Activated T-cell treated with anti-CD3 and anti-CD28 coated beads, Interleukin-2, amount 50 U/mL, for 4 hours (primary cell): Measurements from ENCODE around the gene NUTM2A. TPM values are rescaled to one million over a fixed set of nuclear protein-coding genes. Genes with fewer than 3 reads are reported as not detected.
"Not testable (repeated sequence)": the region's sequence is repeated elsewhere in the genome, so short reads cannot be mapped to it uniquely, and the experiment has no call there.

Experiments used
- ATAC-seq, 2 donors: fragments of 200-7000 bp; cut with Tn5 transposase; one replicate each; pipeline ENCODE4 v1.10.0; 2021
- DNase-seq: peaks from one replicate; pipeline ENCODE4 v3.0.0-alpha.2; 2020
- H3K27me3 Mint-ChIP-seq: one replicate; pipeline ENCODE4 v1.8.0; 2021; ENCODE audit warnings: low read depth, mixed read lengths
- H3K36me3 Mint-ChIP-seq: one replicate; pipeline ENCODE4 v1.8.0; 2022; ENCODE audit warnings: mixed read lengths; ENCODE audit not compliant: insufficient read depth
- H3K4me1 Mint-ChIP-seq: one replicate; pipeline ENCODE4 v1.8.0; 2021; ENCODE audit warnings: low read depth, mixed read lengths
- H3K4me3 Mint-ChIP-seq: one replicate; pipeline ENCODE4 v1.8.0; 2021; ENCODE audit warnings: mild to moderate bottlenecking, moderate library complexity, mixed read lengths
- H3K9me3 Mint-ChIP-seq: one replicate; pipeline ENCODE4 v1.8.0; 2021; ENCODE audit warnings: mixed read lengths
- total RNA-seq, 3 donors: library from RNA; stranded (reverse); gene quantifications; one replicate each; pipeline ENCODE4 v1.2.1, GENCODE V29; 2021

NUTM2A gene
- total RNA-seq, 3 donors from 2014 or later = 0.28 to 0.47 TPM; not detected in 1

- not testable (repeated sequence) for H3K9me3 Mint-ChIP-seq, H3K36me3 Mint-ChIP-seq, H3K27me3 Mint-ChIP-seq, H3K4me3 Mint-ChIP-seq, H3K4me1 Mint-ChIP-seq, DNase-seq, ATAC-seq
These were observed 2.5 kb upstream of the NUTM2A start for GRCh38 chr10:87222789-87223188.

GRCh38 chr10:87228247-87228646 is 3.0 kb downstream of the NUTM2A start:
- H3K4me1 Mint-ChIP-seq, H3K9me3 Mint-ChIP-seq, H3K27me3 Mint-ChIP-seq, ATAC-seq, H3K36me3 Mint-ChIP-seq, H3K4me3 Mint-ChIP-seq, DNase-seq: not testable (repeated sequence)

GRCh38 chr10:87229211-87229610 is 4.0 kb downstream of the NUTM2A start:
- not testable (repeated sequence) for ATAC-seq, H3K27me3 Mint-ChIP-seq, H3K36me3 Mint-ChIP-seq, DNase-seq, H3K4me3 Mint-ChIP-seq, H3K4me1 Mint-ChIP-seq, H3K9me3 Mint-ChIP-seq

- H3K27me3 Mint-ChIP-seq, DNase-seq, H3K36me3 Mint-ChIP-seq, H3K9me3 Mint-ChIP-seq, ATAC-seq, H3K4me3 Mint-ChIP-seq, H3K4me1 Mint-ChIP-seq: not testable (repeated sequence)
These were observed 9.6 kb downstream of the NUTM2A start for GRCh38 chr10:87234854-87235253.

- not testable (repeated sequence) for H3K27me3 Mint-ChIP-seq, H3K36me3 Mint-ChIP-seq, H3K9me3 Mint-ChIP-seq, ATAC-seq, H3K4me3 Mint-ChIP-seq, DNase-seq, H3K4me1 Mint-ChIP-seq
These were observed 12.0 kb downstream of the NUTM2A start for GRCh38 chr10:87237244-87237643.

GRCh38 chr10:87239346-87239808 is 14.1 kb downstream of the NUTM2A start:
- not testable (repeated sequence) for H3K4me3 Mint-ChIP-seq, H3K27me3 Mint-ChIP-seq, ATAC-seq, H3K4me1 Mint-ChIP-seq, H3K9me3 Mint-ChIP-seq, DNase-seq, H3K36me3 Mint-ChIP-seq

- not testable (repeated sequence) for H3K4me3 Mint-ChIP-seq, DNase-seq, ATAC-seq, H3K36me3 Mint-ChIP-seq, H3K27me3 Mint-ChIP-seq, H3K9me3 Mint-ChIP-seq, H3K4me1 Mint-ChIP-seq
These were observed 16.9 kb downstream of the NUTM2A start for GRCh38 chr10:87242192-87242591.

- not testable (repeated sequence) for H3K27me3 Mint-ChIP-seq, ATAC-seq, H3K36me3 Mint-ChIP-seq
These were observed 22.1 kb downstream of the NUTM2A start for GRCh38 chr10:87247335-87247734.

GRCh38 chr10:87248818-87249353 is 23.6 kb downstream of the NUTM2A start:
- H3K27me3 Mint-ChIP-seq, ATAC-seq, H3K4me3 Mint-ChIP-seq, H3K9me3 Mint-ChIP-seq, DNase-seq, H3K36me3 Mint-ChIP-seq, H3K4me1 Mint-ChIP-seq: not testable (repeated sequence)

More at GRCh38 chr10:87247335-87247734, 22.1 kb downstream of the NUTM2A start:
- H3K9me3 Mint-ChIP-seq, H3K4me1 Mint-ChIP-seq, DNase-seq, H3K4me3 Mint-ChIP-seq: not testable (repeated sequence)

- H3K9me3 Mint-ChIP-seq, H3K36me3 Mint-ChIP-seq, H3K27me3 Mint-ChIP-seq: not testable (repeated sequence)
These were observed 55.6 kb downstream of the NUTM2A start for GRCh38 chr10:87280749-87281392.

More at GRCh38 chr10:87280749-87281392, 55.6 kb downstream of the NUTM2A start:
- H3K4me1 Mint-ChIP-seq, DNase-seq, H3K4me3 Mint-ChIP-seq: not testable (repeated sequence)
- ATAC-seq = peak; percentile 27 to 32

Other genes starting within 250 kb of the NUTM2A start
- gene FAM25A, start 205.2 kb upstream of the NUTM2A start, total RNA-seq = not detected
- 100 to 1,000 TPM; 100 to 111 (median 102) TPM for gene GLUD1, start 130.6 kb upstream of the NUTM2A start, total RNA-seq
- gene SHLD2, start 130.2 kb upstream of the NUTM2A start, total RNA-seq = 10 to 100 TPM; 30.5 to 33.6 (median 31.6) TPM
- 1 to 10 TPM; 1.1 to 2.1 (median 1.4) TPM for gene NUTM2D, start 132.3 kb downstream of the NUTM2A start, total RNA-seq